Stimulated activated CD8-positive, alpha-beta memory T cell treated with anti-CD3 and anti-CD28 coated beads, Interleukin-12 subunit alpha, Interleukin-12 subunit beta, amount 100 ng/mL, for 24 hours (primary cell): ENCODE measurements around the gene PNKD.

ENCODE experiments used
- DNase-seq: peaks from one replicate; pipeline ENCODE4 v3.0.0-alpha.2; 2020; ENCODE audit errors: extremely low read depth

Gene PNKD

DNA sequence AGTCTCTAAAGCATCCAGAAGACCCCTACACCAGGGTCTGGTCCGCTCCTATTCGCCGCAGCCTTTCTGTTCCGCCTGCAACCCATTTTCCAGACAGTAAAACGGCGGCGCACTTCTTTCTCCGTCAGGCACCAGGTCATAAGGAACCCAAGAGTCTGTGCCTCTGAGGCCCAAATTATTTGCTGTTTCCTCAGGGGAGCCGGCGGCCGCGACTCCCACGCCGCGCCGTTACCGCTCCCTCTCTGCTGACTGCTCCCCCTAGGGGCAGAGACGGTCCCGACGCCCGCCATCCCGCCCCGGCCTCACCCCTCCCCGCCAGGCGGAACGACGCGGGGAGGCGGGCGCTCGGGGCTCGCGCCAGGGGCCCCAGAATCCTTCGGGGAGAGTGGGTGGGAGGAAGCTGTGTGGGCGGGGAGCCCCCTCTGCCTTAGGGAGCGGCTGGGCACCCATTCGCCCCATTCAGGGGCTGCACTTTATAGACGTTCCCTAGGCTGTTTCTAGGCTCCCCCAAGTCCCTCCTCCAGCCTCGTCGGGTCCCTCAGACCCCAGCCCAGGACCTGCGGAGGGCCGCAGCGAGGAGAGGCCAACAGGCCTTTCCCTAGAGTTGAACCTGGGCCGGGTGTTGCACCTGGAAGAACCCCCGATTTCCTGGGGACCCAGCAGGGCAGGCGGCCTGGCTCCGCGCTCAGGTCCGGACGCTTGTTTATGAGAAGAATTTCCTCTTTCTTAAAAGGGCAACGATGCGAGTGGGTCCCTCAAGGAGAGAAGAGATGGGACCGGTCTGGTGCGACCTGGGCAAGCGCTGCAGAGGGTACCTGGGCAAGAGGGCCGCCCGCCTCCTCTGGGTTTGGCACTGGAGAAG is 125.7 kb downstream of the PNKD start:
- peak; percentile 80 for DNase-seq
